Measurements from ENCODE around the gene MAGI2.

- TF ChIP-seq EZH2 (IDR thresholded peaks at IDR 0.05; ENCODE audit: insufficient read depth, poor library complexity, severe bottlenecking) (no peak), EZH2phosphoT487 (IDR thresholded peaks at IDR 0.05; ENCODE audit: insufficient read depth, low read depth) (no peak)
Measured at GRCh38 chr7:78688376-78688775, 765.1 kb downstream of the MAGI2 start.
